GM12878 (cell line): ENCODE results near the gene PAN3. TPM values are rescaled to one million over a fixed set of nuclear protein-coding genes. Genes with fewer than 3 reads are reported as not detected.

Source experiments
- polyA plus RNA-seq, 11 experiments: library from polyadenylated mRNA; depleted of rRNA in 4 of 11; unstranded in 6 of 11; stranded (reverse) in 5 of 11; fragments of >200 nt; fragmentation: Nextera tagmentation in 4 of 11; fragmentation: Illumina TruSeq in 1 of 11; extraction: Ambion mirVana in 4 of 11; extraction: Trizol in 1 of 11; gene quantifications; 1 replicate in 1 of 11; 2 replicates in 10 of 11; pipeline versions ENCODE4 v1.2.1 to v1.2.3, GENCODE V29; 2011 to 2016; ENCODE audit warnings: inconsistent platforms in 2 of 11, missing spikeins in 2 of 11, low read depth in 1 of 11
- small RNA-seq: library from RNA; depleted of rRNA; stranded (forward); fragments of <200 nt; gene quantifications from one replicate; pipeline ENCODE3, GENCODE V24; 2014
- total RNA-seq, 4 experiments: library from RNA; depleted of rRNA in 3 of 4; stranded (reverse); fragments of >200 nt in 3 of 4; fragmentation: Illumina TruSeq in 1 of 4; extraction: Trizol in 1 of 4; gene quantifications; 2 replicates each; pipeline versions ENCODE4 v1.2.1 to v1.2.3, GENCODE V29; 2013 to 2021
- TF ChIP-seq, protein P1 (sequence below), 3 experiments: IDR thresholded peaks in 2 of 3; conservative IDR thresholded peaks in 1 of 3; 2 replicates each; pipeline ENCODE4 v1.5.1; 2011; ENCODE audit warnings: low read depth in 3 of 3, low read length in 3 of 3, mild to moderate bottlenecking in 3 of 3, control low read depth in 2 of 3, moderate library complexity in 2 of 3, inconsistent platforms in 1 of 3, mixed read lengths in 1 of 3; ENCODE audit not compliant: control insufficient read depth in 2 of 3, insufficient read depth in 1 of 3; ENCODE audit errors: extremely low read depth in 1 of 3

The PAN3 gene
- total and polyA plus RNA-seq, 10 of the 15 experiments (the other 5 are each of a cell fraction or from before 2014, with no cell fraction given), result 13.0 to 33.3 (median 19.9) TPM

DNA sequence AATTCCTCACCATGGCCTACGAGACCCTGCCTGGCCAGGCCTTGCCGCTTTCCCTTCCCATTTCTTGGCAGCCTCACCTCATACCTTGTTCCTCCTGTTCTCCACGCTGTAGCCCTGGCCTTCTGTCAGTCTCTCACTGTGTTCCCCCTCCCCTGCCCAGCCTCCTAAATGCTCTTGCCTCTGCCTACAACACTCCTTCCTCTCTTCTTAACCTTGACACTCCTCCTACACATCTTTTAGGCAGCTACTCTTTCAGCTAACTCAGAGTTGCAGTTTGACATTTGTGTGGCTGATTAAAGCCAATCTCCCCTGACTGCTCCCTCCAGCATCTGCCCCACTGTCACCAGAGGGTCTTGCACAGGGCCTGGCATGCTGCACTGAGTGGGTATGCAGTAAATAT lies 205.8 kb downstream of the PAN3 start (continued):
- TF ChIP-seq, protein P1, sequence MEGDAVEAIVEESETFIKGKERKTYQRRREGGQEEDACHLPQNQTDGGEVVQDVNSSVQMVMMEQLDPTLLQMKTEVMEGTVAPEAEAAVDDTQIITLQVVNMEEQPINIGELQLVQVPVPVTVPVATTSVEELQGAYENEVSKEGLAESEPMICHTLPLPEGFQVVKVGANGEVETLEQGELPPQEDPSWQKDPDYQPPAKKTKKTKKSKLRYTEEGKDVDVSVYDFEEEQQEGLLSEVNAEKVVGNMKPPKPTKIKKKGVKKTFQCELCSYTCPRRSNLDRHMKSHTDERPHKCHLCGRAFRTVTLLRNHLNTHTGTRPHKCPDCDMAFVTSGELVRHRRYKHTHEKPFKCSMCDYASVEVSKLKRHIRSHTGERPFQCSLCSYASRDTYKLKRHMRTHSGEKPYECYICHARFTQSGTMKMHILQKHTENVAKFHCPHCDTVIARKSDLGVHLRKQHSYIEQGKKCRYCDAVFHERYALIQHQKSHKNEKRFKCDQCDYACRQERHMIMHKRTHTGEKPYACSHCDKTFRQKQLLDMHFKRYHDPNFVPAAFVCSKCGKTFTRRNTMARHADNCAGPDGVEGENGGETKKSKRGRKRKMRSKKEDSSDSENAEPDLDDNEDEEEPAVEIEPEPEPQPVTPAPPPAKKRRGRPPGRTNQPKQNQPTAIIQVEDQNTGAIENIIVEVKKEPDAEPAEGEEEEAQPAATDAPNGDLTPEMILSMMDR (IDR thresholded peaks at IDR 0.05 in 2 of 3, conservative IDR thresholded peaks at IDR 0.05 in 1 of 3; ENCODE audit: control insufficient read depth in 2 of 3, extremely low read depth in 1 of 3, insufficient read depth in 1 of 3, low read depth in 3 of 3, low read length in 3 of 3), result no peak

Small RNA genes lying within 50 kb of the gene (small RNA-seq; reads per million reads assigned to genes)
- gene RNU6-82P, result not detected

Other genes with a start within 250 kb of the PAN3 start
- not detected in 2 replicates for gene PDX1, start 218.5 kb upstream of the PAN3 start, total RNA-seq (2014; rRNA removed)
- gene PDX1, start 218.5 kb upstream of the PAN3 start, total RNA-seq (2014; rRNA removed; fragmentation: Illumina TruSeq; extraction: Trizol), result not detected in 2 replicates
- gene PDX1, start 218.5 kb upstream of the PAN3 start, total RNA-seq (2021), result not detected in 2 replicates
- gene PDX1, start 218.5 kb upstream of the PAN3 start, polyA plus RNA-seq (2011; rRNA removed), result 0.03 and 0.09 TPM in 2 replicates
- not detected in 2 replicates for gene PDX1, start 218.5 kb upstream of the PAN3 start, polyA plus RNA-seq (2014; fragmentation: Illumina TruSeq; extraction: Trizol)
- under 1 TPM in 1 of 2 experiments, not detected in 1; 0.02 TPM for gene PDX1, start 218.5 kb upstream of the PAN3 start, polyA plus RNA-seq (2014; fragmentation: Nextera tagmentation; extraction: Ambion mirVana)
- not detected in 2 replicates for gene PDX1, start 218.5 kb upstream of the PAN3 start, polyA plus RNA-seq (2014; rRNA removed)
- not detected for gene PDX1, start 218.5 kb upstream of the PAN3 start, polyA plus RNA-seq (2016; fragmentation: Nextera tagmentation; extraction: Ambion mirVana)
- not detected in 2 replicates for gene CDX2, start 169.2 kb upstream of the PAN3 start, total RNA-seq (2014; rRNA removed)
- not detected in 2 replicates for gene CDX2, start 169.2 kb upstream of the PAN3 start, total RNA-seq (2014; rRNA removed; fragmentation: Illumina TruSeq; extraction: Trizol)
- gene CDX2, start 169.2 kb upstream of the PAN3 start, total RNA-seq (2021), result 0.15 TPM in 1 of 2 replicates, not detected in the other
- gene CDX2, start 169.2 kb upstream of the PAN3 start, polyA plus RNA-seq (2011; rRNA removed), result not detected in 2 replicates
- gene CDX2, start 169.2 kb upstream of the PAN3 start, polyA plus RNA-seq (2014; fragmentation: Illumina TruSeq; extraction: Trizol), result not detected in 2 replicates
- gene CDX2, start 169.2 kb upstream of the PAN3 start, polyA plus RNA-seq (2014; fragmentation: Nextera tagmentation; extraction: Ambion mirVana), result not detected
- not detected in 2 replicates for gene CDX2, start 169.2 kb upstream of the PAN3 start, polyA plus RNA-seq (2014; rRNA removed)
- not detected for gene CDX2, start 169.2 kb upstream of the PAN3 start, polyA plus RNA-seq (2016; fragmentation: Nextera tagmentation; extraction: Ambion mirVana)
- gene URAD, start 149.9 kb upstream of the PAN3 start, total RNA-seq (2014; rRNA removed), result not detected in 2 replicates
- not detected in 2 replicates for gene URAD, start 149.9 kb upstream of the PAN3 start, total RNA-seq (2014; rRNA removed; fragmentation: Illumina TruSeq; extraction: Trizol)
- not detected in 2 replicates for gene URAD, start 149.9 kb upstream of the PAN3 start, total RNA-seq (2021)
- not detected in 2 replicates for gene URAD, start 149.9 kb upstream of the PAN3 start, polyA plus RNA-seq (2011; rRNA removed)
- gene URAD, start 149.9 kb upstream of the PAN3 start, polyA plus RNA-seq (2014; fragmentation: Illumina TruSeq; extraction: Trizol), result not detected in 2 replicates
- not detected for gene URAD, start 149.9 kb upstream of the PAN3 start, polyA plus RNA-seq (2014; fragmentation: Nextera tagmentation; extraction: Ambion mirVana)
- not detected in 2 replicates for gene URAD, start 149.9 kb upstream of the PAN3 start, polyA plus RNA-seq (2014; rRNA removed)
- gene URAD, start 149.9 kb upstream of the PAN3 start, polyA plus RNA-seq (2016; fragmentation: Nextera tagmentation; extraction: Ambion mirVana), result not detected
- 0.05 and 0.11 TPM in 2 replicates for gene FLT3, start 38.0 kb upstream of the PAN3 start, total RNA-seq (2014; rRNA removed)
- gene FLT3, start 38.0 kb upstream of the PAN3 start, total RNA-seq (2014; rRNA removed; fragmentation: Illumina TruSeq; extraction: Trizol), result 0.18 and 0.23 TPM in 2 replicates
- 0.10 and 0.16 TPM in 2 replicates for gene FLT3, start 38.0 kb upstream of the PAN3 start, total RNA-seq (2021)
- 0.09 TPM in 1 of 2 replicates, not detected in the other for gene FLT3, start 38.0 kb upstream of the PAN3 start, polyA plus RNA-seq (2011; rRNA removed)
- gene FLT3, start 38.0 kb upstream of the PAN3 start, polyA plus RNA-seq (2014; fragmentation: Illumina TruSeq; extraction: Trizol), result 0.04 and 0.16 TPM in 2 replicates
- gene FLT3, start 38.0 kb upstream of the PAN3 start, polyA plus RNA-seq (2014; fragmentation: Nextera tagmentation; extraction: Ambion mirVana), result under 1 TPM; 0.06 to 0.13 TPM
- gene FLT3, start 38.0 kb upstream of the PAN3 start, polyA plus RNA-seq (2014; rRNA removed), result 0.05 and 0.10 TPM in 2 replicates
- gene FLT3, start 38.0 kb upstream of the PAN3 start, polyA plus RNA-seq (2016; fragmentation: Nextera tagmentation; extraction: Ambion mirVana), result under 1 TPM; 0.15 to 0.19 TPM